Subcutaneous adipose tissue (tissue), 4 donors: ENCODE results near the gene NPEPL1. TPM values are rescaled to one million over a fixed set of nuclear protein-coding genes. Genes with fewer than 3 reads are reported as not detected.

ENCODE experiments used
- CTCF ChIP-seq: fragments of 450-650 bp; IDR thresholded peaks from one replicate; pipeline ENCODE4 v1.5.1; 2016; ENCODE audit warnings: low read depth, mild to moderate bottlenecking, control low read depth, antibody characterized with exemption, moderate library complexity
- total RNA-seq, 4 donors: library from RNA; depleted of rRNA; stranded (reverse); fragments of >200 nt; gene quantifications; one replicate each; pipeline ENCODE4 v1.1.0, GENCODE V29; 2016

The NPEPL1 gene
- total RNA-seq, 4 donors from 2014 or later, result 20.7 to 53.3 (median 36.4) TPM

- TF ChIP-seq CTCF, result no peak
Observed at GRCh38 chr20:58713801-58714339, 21.3 kb downstream of the NPEPL1 start.

DNA sequence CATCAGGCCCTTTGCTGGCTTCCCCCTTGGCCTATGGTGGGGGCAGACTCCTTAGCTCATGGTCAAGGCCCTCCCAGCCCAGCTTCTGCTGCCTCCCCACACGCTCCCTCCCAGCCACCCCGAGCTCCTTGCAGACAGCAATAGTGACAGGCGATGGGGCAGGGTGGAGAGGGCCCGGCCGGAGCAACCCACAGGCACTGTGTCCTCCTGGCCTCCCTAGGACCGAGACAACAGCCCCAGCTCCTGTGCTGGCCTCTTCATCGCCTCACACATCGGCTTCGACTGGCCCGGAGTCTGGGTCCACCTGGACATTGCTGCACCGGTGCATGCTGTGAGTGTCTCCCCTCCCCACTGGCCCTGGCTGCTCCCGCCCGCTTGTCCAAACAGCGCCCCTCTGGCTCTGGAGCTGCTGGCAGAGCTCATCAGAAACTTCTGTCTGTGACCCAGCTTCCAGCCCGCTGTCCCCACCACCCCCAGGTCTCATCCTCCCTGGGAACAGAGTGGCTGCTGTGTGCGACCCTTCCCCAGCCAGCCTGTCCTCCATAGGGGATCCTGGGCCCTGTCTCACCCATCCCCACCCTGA lies 21.8 kb downstream of the NPEPL1 start:
- no peak for TF ChIP-seq CTCF

DNA sequence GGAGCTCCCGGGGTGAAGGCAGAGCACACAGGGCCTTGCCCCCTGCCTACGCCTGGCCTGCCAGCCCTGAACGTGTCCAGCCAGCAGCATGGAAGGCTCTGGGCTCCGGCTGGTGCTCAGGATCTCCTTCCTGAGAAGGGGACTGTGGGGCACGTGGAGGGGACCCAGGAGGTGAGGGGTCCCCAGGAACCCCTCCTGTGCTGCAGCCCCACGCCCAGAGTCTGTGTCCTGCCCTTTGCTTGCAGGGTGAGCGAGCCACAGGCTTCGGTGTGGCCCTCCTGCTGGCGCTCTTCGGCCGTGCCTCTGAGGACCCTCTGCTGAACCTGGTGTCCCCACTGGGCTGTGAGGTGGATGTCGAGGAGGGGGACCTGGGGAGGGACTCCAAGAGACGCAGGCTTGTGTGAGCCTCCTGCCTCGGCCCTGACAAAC lies 22.3 kb downstream of the NPEPL1 start:
- TF ChIP-seq CTCF, result no peak

- TF ChIP-seq CTCF, result no peak
Observed at GRCh38 chr20:58715391-58715800, 22.8 kb downstream of the NPEPL1 start.

DNA sequence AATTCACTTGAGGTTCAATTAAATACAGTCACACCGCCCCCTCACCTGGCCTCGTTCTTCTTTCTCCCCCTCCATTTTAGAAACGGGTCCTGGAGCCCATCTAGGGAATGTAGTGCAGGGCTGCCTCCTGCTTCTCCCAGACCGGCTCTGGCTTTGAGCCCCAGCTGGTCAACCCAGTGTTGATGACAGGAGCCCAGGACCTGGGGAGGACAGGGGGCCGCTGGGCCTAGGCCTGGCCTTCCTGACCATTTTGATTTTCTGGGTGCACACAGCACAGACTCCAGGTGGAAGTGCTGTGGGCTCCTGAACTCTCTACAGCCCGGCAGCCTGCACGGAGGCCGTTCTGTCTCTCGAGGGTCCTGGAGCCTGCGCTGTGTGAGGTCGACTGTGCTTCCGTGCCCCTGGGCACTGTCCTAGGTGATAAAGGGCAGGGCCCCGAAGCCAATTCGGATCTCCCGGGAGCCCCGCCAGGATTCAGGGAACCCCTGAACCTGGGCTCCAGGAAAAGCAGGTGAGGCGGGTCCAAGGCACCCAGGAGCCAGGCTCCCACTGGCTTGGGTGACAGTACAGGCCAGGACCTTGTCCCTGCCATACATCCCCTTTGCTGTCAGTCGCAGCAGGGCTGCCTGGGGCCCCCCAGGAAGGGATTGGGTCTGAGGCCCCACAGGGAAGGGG lies 23.3 kb downstream of the NPEPL1 start:
- TF ChIP-seq CTCF, result no peak

GRCh38 chr20:58716476-58717277 lies 24.1 kb downstream of the NPEPL1 start:
- TF ChIP-seq CTCF, result no peak
